Liver (tissue), 9 donors: ENCODE results near the gene SNCB. TPM values are rescaled to one million over a fixed set of nuclear protein-coding genes. Genes with fewer than 3 reads are reported as not detected.

Experiments used
- DNase-seq: peaks from one replicate; pipeline ENCODE4 v3.0.0-alpha.2; 2017; ENCODE audit warnings: low spot score
- H3K27ac ChIP-seq, 2 donors: one replicate each; pipeline ENCODE4 v1.7.0; 2013; ENCODE audit warnings: inconsistent platforms in 2 of 2, low read length in 2 of 2, control low read depth in 1 of 2, low read depth in 1 of 2, mild to moderate bottlenecking in 1 of 2
- H3K27me3 ChIP-seq, 4 donors: one replicate each; pipeline versions ENCODE4 v1.6.1 to v1.7.0; 2013; ENCODE audit warnings: low read length in 3 of 4, inconsistent platforms in 1 of 4, mild to moderate bottlenecking in 1 of 4, moderate library complexity in 1 of 4; ENCODE audit not compliant: control insufficient read depth in 4 of 4, insufficient read depth in 4 of 4
- H3K36me3 ChIP-seq, 4 donors: one replicate each; pipeline versions ENCODE4 v1.6.1 to v1.7.0; 2013; ENCODE audit warnings: low read length in 3 of 4, mild to moderate bottlenecking in 3 of 4, low read depth in 1 of 4, moderate library complexity in 1 of 4; ENCODE audit not compliant: control insufficient read depth in 4 of 4, insufficient read depth in 3 of 4
- H3K4me1 ChIP-seq, 4 donors: one replicate each; pipeline versions ENCODE4 v1.6.1 to v1.7.0; 2013; ENCODE audit warnings: low read length in 3 of 4, mild to moderate bottlenecking in 3 of 4, moderate library complexity in 1 of 4; ENCODE audit not compliant: control insufficient read depth in 4 of 4, insufficient read depth in 4 of 4
- H3K4me3 ChIP-seq, 3 donors: one replicate each; pipeline versions ENCODE4 v1.6.1 to v1.7.0; 2013; ENCODE audit warnings: low read length in 3 of 3, control low read depth in 1 of 3, low read depth in 1 of 3, mild to moderate bottlenecking in 1 of 3
- H3K9ac ChIP-seq, 2 donors: one replicate each; pipeline ENCODE4 v1.7.0; 2013; ENCODE audit warnings: low read length in 2 of 2, mild to moderate bottlenecking in 2 of 2, moderate library complexity in 2 of 2, control low read depth in 1 of 2, low read depth in 1 of 2
- H3K9me3 ChIP-seq, 4 donors: one replicate each; pipeline versions ENCODE4 v1.6.1 to v1.7.0; 2013; ENCODE audit warnings: low read length in 3 of 4; ENCODE audit not compliant: control insufficient read depth in 4 of 4
- CTCF ChIP-seq: fragments of 150-350 bp; IDR thresholded peaks from 2 replicates; pipeline ENCODE4 v1.5.1; 2017; ENCODE audit warnings: improper control_type of control experiment, low read depth, low read length; ENCODE audit not compliant: missing input control
- EGR1 ChIP-seq, 2 donors: IDR thresholded peaks; 2 replicates each; pipeline ENCODE4 v1.6.1; 2016 to 2018; ENCODE audit warnings: antibody characterized with exemption in 2 of 2, low read depth in 2 of 2
- FOXA1 ChIP-seq: IDR thresholded peaks from 2 replicates; pipeline ENCODE4 v1.6.1; 2016; ENCODE audit warnings: antibody characterized with exemption
- FOXA2 ChIP-seq: IDR thresholded peaks from 2 replicates; pipeline ENCODE4 v1.6.1; 2016; ENCODE audit warnings: antibody characterized with exemption
- GABPA ChIP-seq, 2 donors: IDR thresholded peaks in 1 of 2; conservative IDR thresholded peaks in 1 of 2; 2 replicates each; pipeline ENCODE4 v1.6.1; 2016; ENCODE audit warnings: antibody characterized with exemption in 2 of 2, mild to moderate bottlenecking in 1 of 2, moderate library complexity in 1 of 2
- HNF4A ChIP-seq, 2 donors: conservative IDR thresholded peaks; 2 replicates each; pipeline ENCODE4 v1.6.1; 2016; ENCODE audit warnings: antibody characterized with exemption in 2 of 2, mild to moderate bottlenecking in 2 of 2
- HNF4G ChIP-seq: IDR thresholded peaks from 2 replicates; pipeline ENCODE4 v1.6.1; 2016; ENCODE audit warnings: antibody characterized with exemption
- JUND ChIP-seq, 2 donors: IDR thresholded peaks; 2 replicates each; pipeline ENCODE4 v1.6.1; 2016; ENCODE audit warnings: antibody characterized with exemption in 2 of 2
- NR2F2 ChIP-seq: IDR thresholded peaks from 2 replicates; pipeline ENCODE4 v1.6.1; 2016; ENCODE audit warnings: antibody characterized with exemption
- RAD21 ChIP-seq, 2 donors: IDR thresholded peaks; 2 replicates each; pipeline ENCODE4 v1.6.1; 2016; ENCODE audit warnings: antibody characterized with exemption in 2 of 2, mild to moderate bottlenecking in 2 of 2
- RXRA ChIP-seq, 2 donors: IDR thresholded peaks; 2 replicates each; pipeline ENCODE4 v1.6.1; 2017 to 2018; ENCODE audit warnings: antibody characterized with exemption in 2 of 2, mild to moderate bottlenecking in 1 of 2
- SP1 ChIP-seq: IDR thresholded peaks from 2 replicates; pipeline ENCODE4 v1.6.1; 2018; ENCODE audit warnings: antibody characterized with exemption, mild to moderate bottlenecking
- TAF1 ChIP-seq: conservative IDR thresholded peaks from 2 replicates; pipeline ENCODE4 v1.6.1; 2016; ENCODE audit warnings: antibody characterized with exemption, mild to moderate bottlenecking
- YY1 ChIP-seq: IDR thresholded peaks from 2 replicates; pipeline ENCODE4 v1.6.1; 2016; ENCODE audit warnings: antibody characterized with exemption, mild to moderate bottlenecking
- ZBTB33 ChIP-seq: IDR thresholded peaks from 2 replicates; pipeline ENCODE4 v1.6.1; 2016; ENCODE audit warnings: antibody characterized with exemption
- WGBS: extraction: QIAGEN DNeasy Blood & Tissue Kit; methylation state at CpG from one replicate; pipeline ENCODE4 v1.1.7; 2013; 5-methylcytosine and 5-hydroxymethylcytosine counted together
- polyA plus RNA-seq, 2 donors: library from polyadenylated mRNA; stranded (reverse) in 1 of 2; unstranded in 1 of 2; fragments of 200-250 nt in 1 of 2; fragments of >200 nt in 1 of 2; fragmentation: Nextera tagmentation in 1 of 2; extraction: Ambion mirVana in 1 of 2; gene quantifications; one replicate each; pipeline versions ENCODE4 v1.2.1 to v1.2.3, GENCODE V29; 2013 to 2015
- total RNA-seq, 2 donors: library from RNA; depleted of rRNA; stranded (reverse); fragments of >200 nt; gene quantifications; one replicate each; pipeline ENCODE4 v1.2.3, GENCODE V29; 2014
- TF ChIP-seq, protein P1 (sequence below): IDR thresholded peaks from 2 replicates; pipeline ENCODE4 v1.6.1; 2016; ENCODE audit warnings: antibody characterized with exemption
- TF ChIP-seq, protein P2 (sequence below): IDR thresholded peaks from 2 replicates; pipeline ENCODE4 v1.6.1; 2016; ENCODE audit warnings: antibody characterized with exemption
- TF ChIP-seq, protein P3 (sequence below): IDR thresholded peaks from 2 replicates; pipeline ENCODE4 v1.6.1; 2016; ENCODE audit warnings: antibody characterized with exemption, mild to moderate bottlenecking
- donor health status: healthy.
- donor health status: healthy.
- donor health status: healthy.
- donor health status: healthy.
- donor health status: healthy.

SNCB gene
- total and polyA plus RNA-seq, 4 donors: not detected

DNA sequence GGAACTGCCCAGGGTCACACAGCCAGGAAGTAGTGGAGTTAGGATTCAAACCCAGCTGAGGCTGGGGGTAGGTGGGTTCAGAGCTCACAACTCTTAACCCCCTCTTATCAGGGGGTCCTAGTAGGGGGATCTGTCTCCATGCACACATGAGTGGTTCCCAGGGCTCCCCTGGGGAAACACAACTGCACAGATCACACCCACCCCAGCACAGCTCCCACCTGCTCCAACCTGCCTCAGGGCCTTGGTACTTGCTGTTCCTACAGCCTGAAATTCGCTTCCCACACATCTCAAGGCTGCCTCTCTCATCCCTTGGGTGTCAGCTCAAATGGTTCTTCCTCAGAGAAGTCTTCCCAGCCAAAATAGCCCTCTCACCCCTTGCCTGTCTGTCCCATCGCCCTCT is 4.8 kb downstream of the SNCB start:
- 65% methylated on average over 2 of the region's 2 CpGs for WGBS
- H3K27me3 ChIP-seq: peaks cover 4 to 20% (median 7%) of the 10 kb centered on the region in 4 donors
- no peak overlapping the region for H3K4me3 ChIP-seq
- no peak for DNase-seq
- TF ChIP-seq JUND (IDR thresholded peaks at IDR 0.05) (no peak), EGR1 (IDR thresholded peaks at IDR 0.05; ENCODE audit: low read depth in 2 of 2) (no peak), HNF4A (conservative IDR thresholded peaks at IDR 0.05) (no peak), FOXA1 (no peak), FOXA2 (no peak), RXRA (IDR thresholded peaks at IDR 0.05) (no peak), HNF4G (no peak), TAF1 (no peak)
- TF ChIP-seq, protein P1, sequence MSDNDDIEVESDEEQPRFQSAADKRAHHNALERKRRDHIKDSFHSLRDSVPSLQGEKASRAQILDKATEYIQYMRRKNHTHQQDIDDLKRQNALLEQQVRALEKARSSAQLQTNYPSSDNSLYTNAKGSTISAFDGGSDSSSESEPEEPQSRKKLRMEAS: no peak
- H3K9me3 ChIP-seq: no peaks in the 10 kb centered on the region
- H3K4me1 ChIP-seq: peaks cover 0 to 5% (median 4%) of the 10 kb centered on the region in 4 donors
- no peak overlapping the region for H3K9ac ChIP-seq
- no peaks in the 10 kb centered on the region for H3K36me3 ChIP-seq
- no peak overlapping the region for H3K27ac ChIP-seq

- Histone ChIP-seq H3K9me3 (no peaks in the 10 kb centered on the region), H3K36me3 (no peaks in the 10 kb centered on the region), H3K4me1 (peaks cover 0 to 2% (median 0%) of the 10 kb centered on the region in 4 donors), H3K27me3 (peaks cover under 1 to 19% (median 7%) of the 10 kb centered on the region in 4 donors), H3K27ac (no peak overlapping the region), H3K4me3 (no peak overlapping the region), H3K9ac (no peak overlapping the region)
- DNase-seq: no peak
- WGBS: 69% methylated on average over 9 of the region's 9 CpGs
- TF ChIP-seq RXRA (IDR thresholded peaks at IDR 0.05) (no peak), JUND (IDR thresholded peaks at IDR 0.05) (no peak), CTCF (no peak), SP1 (no peak), TAF1 (no peak)
- TF ChIP-seq, protein P2, sequence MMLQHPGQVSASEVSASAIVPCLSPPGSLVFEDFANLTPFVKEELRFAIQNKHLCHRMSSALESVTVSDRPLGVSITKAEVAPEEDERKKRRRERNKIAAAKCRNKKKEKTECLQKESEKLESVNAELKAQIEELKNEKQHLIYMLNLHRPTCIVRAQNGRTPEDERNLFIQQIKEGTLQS: no peak
Measured at GRCh38 chr5:176624938-176625337, 5.4 kb downstream of the SNCB start.

DNA sequence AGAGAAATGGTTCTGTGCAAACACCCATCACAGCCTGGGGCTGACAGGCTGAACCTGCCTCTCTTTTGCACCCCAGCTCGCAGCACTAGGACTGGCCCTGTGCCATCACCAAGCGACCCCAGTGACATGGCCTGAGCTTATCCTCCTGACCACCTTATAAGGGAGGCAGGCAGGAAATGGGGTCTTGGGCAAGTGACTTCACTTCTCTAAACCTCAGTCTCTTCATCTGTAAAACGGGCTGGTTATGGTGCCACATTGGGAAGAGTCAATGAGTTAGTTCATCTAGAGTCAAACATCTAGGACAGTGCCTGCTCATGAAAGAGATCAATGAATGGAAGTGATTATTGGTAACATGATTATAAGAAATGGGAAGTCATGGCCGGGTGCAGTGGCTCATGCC is 6.2 kb downstream of the SNCB start:
- WGBS: 70% methylated on average over 4 of the region's 4 CpGs
- DNase-seq: no peak
- TF ChIP-seq NR2F2 (no peak), JUND (IDR thresholded peaks at IDR 0.05) (no peak), SP1 (no peak), GABPA (IDR thresholded peaks at IDR 0.05 in 1 of 2, conservative IDR thresholded peaks at IDR 0.05 in 1 of 2) (no peak), HNF4G (no peak), RAD21 (IDR thresholded peaks at IDR 0.05) (no peak), FOXA1 (no peak), ZBTB33 (no peak), EGR1 (IDR thresholded peaks at IDR 0.05; ENCODE audit: low read depth in 2 of 2) (no peak), HNF4A (conservative IDR thresholded peaks at IDR 0.05) (no peak), YY1 (no peak), CTCF (no peak)
- TF ChIP-seq, protein P1: no peak
- TF ChIP-seq, protein P3, sequence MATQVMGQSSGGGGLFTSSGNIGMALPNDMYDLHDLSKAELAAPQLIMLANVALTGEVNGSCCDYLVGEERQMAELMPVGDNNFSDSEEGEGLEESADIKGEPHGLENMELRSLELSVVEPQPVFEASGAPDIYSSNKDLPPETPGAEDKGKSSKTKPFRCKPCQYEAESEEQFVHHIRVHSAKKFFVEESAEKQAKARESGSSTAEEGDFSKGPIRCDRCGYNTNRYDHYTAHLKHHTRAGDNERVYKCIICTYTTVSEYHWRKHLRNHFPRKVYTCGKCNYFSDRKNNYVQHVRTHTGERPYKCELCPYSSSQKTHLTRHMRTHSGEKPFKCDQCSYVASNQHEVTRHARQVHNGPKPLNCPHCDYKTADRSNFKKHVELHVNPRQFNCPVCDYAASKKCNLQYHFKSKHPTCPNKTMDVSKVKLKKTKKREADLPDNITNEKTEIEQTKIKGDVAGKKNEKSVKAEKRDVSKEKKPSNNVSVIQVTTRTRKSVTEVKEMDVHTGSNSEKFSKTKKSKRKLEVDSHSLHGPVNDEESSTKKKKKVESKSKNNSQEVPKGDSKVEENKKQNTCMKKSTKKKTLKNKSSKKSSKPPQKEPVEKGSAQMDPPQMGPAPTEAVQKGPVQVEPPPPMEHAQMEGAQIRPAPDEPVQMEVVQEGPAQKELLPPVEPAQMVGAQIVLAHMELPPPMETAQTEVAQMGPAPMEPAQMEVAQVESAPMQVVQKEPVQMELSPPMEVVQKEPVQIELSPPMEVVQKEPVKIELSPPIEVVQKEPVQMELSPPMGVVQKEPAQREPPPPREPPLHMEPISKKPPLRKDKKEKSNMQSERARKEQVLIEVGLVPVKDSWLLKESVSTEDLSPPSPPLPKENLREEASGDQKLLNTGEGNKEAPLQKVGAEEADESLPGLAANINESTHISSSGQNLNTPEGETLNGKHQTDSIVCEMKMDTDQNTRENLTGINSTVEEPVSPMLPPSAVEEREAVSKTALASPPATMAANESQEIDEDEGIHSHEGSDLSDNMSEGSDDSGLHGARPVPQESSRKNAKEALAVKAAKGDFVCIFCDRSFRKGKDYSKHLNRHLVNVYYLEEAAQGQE: no peak

More for the DNA sequence above, 6.2 kb downstream of the SNCB start:
- H3K27ac ChIP-seq: no peak overlapping the region
- no peaks in the 10 kb centered on the region for H3K9me3 ChIP-seq
- H3K36me3 ChIP-seq: no peaks in the 10 kb centered on the region
- no peak overlapping the region for H3K4me3 ChIP-seq
- peaks cover 0 to 4% (median 0%) of the 10 kb centered on the region in 4 donors for H3K4me1 ChIP-seq
- peaks cover 0 to 26% (median 7%) of the 10 kb centered on the region in 4 donors for H3K27me3 ChIP-seq
- no peak overlapping the region for H3K9ac ChIP-seq
